ENCODE data around the gene SPATA25. TPM values are rescaled to one million over a fixed set of nuclear protein-coding genes. Genes with fewer than 3 reads are reported as not detected.

SPATA25 gene
- total and polyA plus RNA-seq, 4 donors = 0.43 to 7.6 (median 1.2) TPM

- no peak for DNase-seq (ENCODE audit: low spot score)
- Histone ChIP-seq H3K36me3 (ENCODE audit: control insufficient read depth in 4 of 4, insufficient read depth in 3 of 4, low read depth in 1 of 4, low read length in 3 of 4) (peaks cover under 1 to 9% (median 6%) of the 10 kb centered on the region in 4 donors), H3K4me3 (ENCODE audit: low read depth in 1 of 3, low read length in 3 of 3) (no peak overlapping the region), H3K27me3 (ENCODE audit: control insufficient read depth in 4 of 4, insufficient read depth in 4 of 4, low read length in 3 of 4) (no peaks in the 10 kb centered on the region), H3K9me3 (ENCODE audit: control insufficient read depth in 4 of 4, low read length in 3 of 4) (no peaks in the 10 kb centered on the region), H3K9ac (ENCODE audit: low read depth in 1 of 2, low read length in 2 of 2) (no peak overlapping the region), H3K4me1 (ENCODE audit: control insufficient read depth in 4 of 4, insufficient read depth in 4 of 4, low read length in 3 of 4) (no peaks in the 10 kb centered on the region), H3K27ac (ENCODE audit: low read depth in 1 of 2, low read length in 2 of 2) (no peak overlapping the region)
- no peak for TF ChIP-seq YY1 (IDR thresholded peaks at IDR 0.05)
- 96% methylated on average over 4 of the region's 4 CpGs for WGBS
These were observed 14.8 kb downstream of the SPATA25 start for GRCh38 chr20:45872626-45873025.

GRCh38 chr20:45867819-45868176 is 19.6 kb downstream of the SPATA25 start:
- H3K9me3 ChIP-seq (ENCODE audit: control insufficient read depth in 4 of 4, low read length in 3 of 4) = no peaks in the 10 kb centered on the region
- H3K9ac ChIP-seq (ENCODE audit: low read depth in 1 of 2, low read length in 2 of 2) = no peak overlapping the region
- no peak overlapping the region for H3K4me3 ChIP-seq (ENCODE audit: low read depth in 1 of 3, low read length in 3 of 3)
- H3K36me3 ChIP-seq (ENCODE audit: control insufficient read depth in 4 of 4, insufficient read depth in 3 of 4, low read depth in 1 of 4, low read length in 3 of 4) = no peaks in the 10 kb centered on the region
- H3K27ac ChIP-seq (ENCODE audit: low read depth in 1 of 2, low read length in 2 of 2) = no peak overlapping the region
- H3K4me1 ChIP-seq (ENCODE audit: control insufficient read depth in 4 of 4, insufficient read depth in 4 of 4, low read length in 3 of 4) = peaks cover 0 to 4% (median 0%) of the 10 kb centered on the region in 4 donors
- DNase-seq (ENCODE audit: low spot score) = no peak
- TF ChIP-seq GABPA (IDR thresholded peaks at IDR 0.05 in 1 of 2, conservative IDR thresholded peaks at IDR 0.05 in 1 of 2) (no peak), CTCF (IDR thresholded peaks at IDR 0.05; ENCODE audit: low read depth, low read length, missing input control) (no peak), JUND (IDR thresholded peaks at IDR 0.05) (no peak), EGR1 (IDR thresholded peaks at IDR 0.05; ENCODE audit: low read depth in 2 of 2) (no peak), MAX (IDR thresholded peaks at IDR 0.05) (no peak), RAD21 (IDR thresholded peaks at IDR 0.05) (no peak), FOXA1 (IDR thresholded peaks at IDR 0.05) (no peak), FOXA2 (IDR thresholded peaks at IDR 0.05) (no peak), TAF1 (conservative IDR thresholded peaks at IDR 0.05) (no peak), NR2F2 (IDR thresholded peaks at IDR 0.05) (no peak), YY1 (IDR thresholded peaks at IDR 0.05) (no peak)
- no peaks in the 10 kb centered on the region for H3K27me3 ChIP-seq (ENCODE audit: control insufficient read depth in 4 of 4, insufficient read depth in 4 of 4, low read length in 3 of 4)

GRCh38 chr20:45867136-45867818 is 20.1 kb downstream of the SPATA25 start:
- peaks cover 0 to 4% (median 0%) of the 10 kb centered on the region in 4 donors for H3K4me1 ChIP-seq (ENCODE audit: control insufficient read depth in 4 of 4, insufficient read depth in 4 of 4, low read length in 3 of 4)
- no peak overlapping the region for H3K4me3 ChIP-seq (ENCODE audit: low read depth in 1 of 3, low read length in 3 of 3)
- no peaks in the 10 kb centered on the region for H3K27me3 ChIP-seq (ENCODE audit: control insufficient read depth in 4 of 4, insufficient read depth in 4 of 4, low read length in 3 of 4)
- no peak overlapping the region for H3K27ac ChIP-seq (ENCODE audit: low read depth in 1 of 2, low read length in 2 of 2)
- WGBS = 77% methylated on average over 6 of the region's 6 CpGs
- TF ChIP-seq TAF1 (conservative IDR thresholded peaks at IDR 0.05) (no peak), RAD21 (IDR thresholded peaks at IDR 0.05) (no peak), HNF4A (conservative IDR thresholded peaks at IDR 0.05) (no peak), ATF3 (IDR thresholded peaks at IDR 0.05) (no peak), JUND (IDR thresholded peaks at IDR 0.05) (no peak), HNF4G (IDR thresholded peaks at IDR 0.05) (no peak), ZBTB33 (IDR thresholded peaks at IDR 0.05) (no peak), FOXA1 (IDR thresholded peaks at IDR 0.05) (no peak), REST (IDR thresholded peaks at IDR 0.05) (no peak)
- no peak for DNase-seq (ENCODE audit: low spot score)
- no peaks in the 10 kb centered on the region for H3K9me3 ChIP-seq (ENCODE audit: control insufficient read depth in 4 of 4, low read length in 3 of 4)
- H3K9ac ChIP-seq (ENCODE audit: low read depth in 1 of 2, low read length in 2 of 2) = no peak overlapping the region
- no peaks in the 10 kb centered on the region for H3K36me3 ChIP-seq (ENCODE audit: control insufficient read depth in 4 of 4, insufficient read depth in 3 of 4, low read depth in 1 of 4, low read length in 3 of 4)

Data from liver (tissue), 9 donors.